GM19240 (cell line): ENCODE data around the gene SASH1.
"Not testable (repeated sequence)": the region's sequence is repeated elsewhere in the genome, so short reads cannot be mapped to it uniquely, and the experiment has no call there.

Experiments
- DNase-seq: peaks from one replicate; pipeline ENCODE4 v3.0.0; 2011; ENCODE audit warnings: low spot score; ENCODE audit not compliant: insufficient read length

The SASH1 gene

DNA sequence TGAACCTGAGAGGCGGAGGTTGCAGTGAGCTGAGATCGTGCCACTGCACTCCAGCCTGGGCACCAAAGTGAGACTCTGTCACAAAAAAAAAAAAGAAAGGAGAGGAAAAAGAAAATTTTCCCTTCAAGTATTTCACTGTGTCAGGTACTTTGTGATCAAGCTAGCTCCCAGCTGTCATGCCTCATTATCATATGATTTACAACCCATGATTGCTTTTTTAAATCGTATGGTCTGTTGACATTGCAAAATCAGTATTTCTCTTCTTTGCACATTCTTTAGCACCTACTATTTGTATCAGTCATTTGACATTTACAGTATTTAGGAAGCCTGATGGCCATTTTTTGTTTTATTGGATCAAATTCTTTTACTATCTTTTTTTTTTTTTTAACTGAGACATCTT, 22.4 kb downstream of the SASH1 start:
- no peak for DNase-seq

- no peak for DNase-seq
Observed at GRCh38 chr6:148367411-148368024, 24.9 kb downstream of the SASH1 start.

- DNase-seq, result no peak
Observed at GRCh38 chr6:148370176-148370575, 27.5 kb downstream of the SASH1 start.

DNA sequence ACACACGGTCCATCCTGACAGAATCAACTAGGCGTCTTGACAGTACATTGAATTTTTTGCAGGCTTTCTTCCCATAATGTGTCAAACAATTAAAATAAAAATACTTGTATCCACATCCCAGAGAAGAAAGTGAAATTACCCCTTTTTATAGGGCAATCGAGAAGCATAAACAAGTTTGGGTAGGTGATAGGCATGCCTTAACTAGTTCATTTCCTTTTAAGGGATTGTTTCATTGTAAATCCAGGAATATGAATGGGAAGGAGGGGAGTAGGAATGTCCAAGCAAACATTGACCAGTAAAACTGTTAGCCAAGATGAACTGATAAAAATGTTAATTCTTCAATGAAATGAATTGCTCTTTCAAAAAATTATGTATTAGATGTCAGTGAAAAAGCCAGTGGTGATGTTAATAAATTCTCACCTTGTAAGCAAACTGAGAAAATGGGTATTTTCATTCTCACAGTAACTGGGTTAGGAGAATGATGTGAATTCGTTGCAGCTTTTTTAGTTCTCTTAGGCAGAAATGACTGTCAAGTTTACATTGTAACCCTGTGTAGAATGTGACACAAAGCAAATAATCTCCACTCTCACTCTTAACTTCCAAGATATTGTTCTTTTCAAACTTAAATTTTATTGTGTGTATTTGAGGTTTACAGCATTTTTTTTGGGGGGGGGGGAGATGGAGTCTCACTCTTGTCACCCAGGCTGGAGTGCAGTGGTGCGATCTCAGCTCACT, 31.6 kb downstream of the SASH1 start:
- no peak for DNase-seq

DNA sequence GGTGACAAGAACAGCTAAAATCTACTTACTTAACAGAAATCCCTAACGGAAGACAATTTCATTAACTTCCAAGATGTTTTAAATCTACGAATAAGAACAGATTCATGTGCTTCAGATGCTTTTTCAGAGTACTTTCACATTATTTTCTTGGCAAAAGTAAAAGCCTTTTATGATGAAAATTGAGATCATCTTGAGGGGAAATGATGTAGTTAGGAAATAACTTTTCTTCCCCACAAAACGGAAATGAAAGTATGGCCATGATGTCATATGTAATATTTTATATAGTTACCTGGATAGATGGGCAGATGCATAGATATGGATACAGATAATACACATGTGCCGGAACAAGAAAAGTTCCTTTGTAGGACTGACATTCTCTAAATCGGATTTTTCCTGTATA, 32.8 kb downstream of the SASH1 start:
- DNase-seq, result no peak

DNA sequence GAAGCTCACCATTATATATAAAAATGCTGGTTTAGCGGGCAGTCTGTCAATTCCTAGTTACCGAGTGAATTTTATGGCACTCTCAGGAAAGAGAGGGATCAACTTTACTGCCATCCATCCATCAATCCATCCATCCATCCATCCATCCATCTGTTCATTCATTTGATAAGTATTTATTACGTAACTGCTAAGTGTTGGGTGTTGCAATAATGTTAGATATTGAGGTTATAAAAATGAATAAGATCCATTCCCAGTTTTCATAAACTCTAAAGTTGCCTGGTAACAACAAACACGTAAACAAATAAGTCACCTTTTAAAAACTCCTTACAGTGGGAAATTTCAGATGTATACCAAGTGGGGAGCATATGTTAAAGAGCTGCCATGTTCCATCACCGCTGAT, 36.8 kb downstream of the SASH1 start:
- DNase-seq, result no peak

GRCh38 chr6:148379966-148380713, 37.5 kb downstream of the SASH1 start:
- no peak for DNase-seq

DNA sequence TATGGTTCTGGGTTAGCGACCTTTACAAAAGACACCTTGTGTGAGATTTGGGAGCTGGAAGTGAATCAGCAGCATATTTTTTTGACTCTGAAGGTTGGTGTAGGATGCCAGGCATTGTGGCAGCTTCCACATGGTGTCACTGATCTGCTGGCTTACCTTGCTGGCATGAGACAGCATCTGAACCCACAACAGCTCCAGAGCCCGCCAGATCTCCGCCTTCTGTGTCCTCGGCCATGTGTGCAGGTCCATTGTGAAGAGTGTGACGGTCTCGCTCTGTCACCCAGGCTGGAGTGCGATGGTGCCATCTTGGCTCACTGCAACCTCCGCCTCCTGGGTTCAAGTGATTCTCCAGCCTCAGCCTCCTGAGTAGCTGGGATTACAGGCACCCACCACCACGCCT, 39.4 kb downstream of the SASH1 start:
- DNase-seq, result not testable (repeated sequence)

- no peak for DNase-seq
Observed at GRCh38 chr6:148382861-148383260, 40.2 kb downstream of the SASH1 start.

DNA sequence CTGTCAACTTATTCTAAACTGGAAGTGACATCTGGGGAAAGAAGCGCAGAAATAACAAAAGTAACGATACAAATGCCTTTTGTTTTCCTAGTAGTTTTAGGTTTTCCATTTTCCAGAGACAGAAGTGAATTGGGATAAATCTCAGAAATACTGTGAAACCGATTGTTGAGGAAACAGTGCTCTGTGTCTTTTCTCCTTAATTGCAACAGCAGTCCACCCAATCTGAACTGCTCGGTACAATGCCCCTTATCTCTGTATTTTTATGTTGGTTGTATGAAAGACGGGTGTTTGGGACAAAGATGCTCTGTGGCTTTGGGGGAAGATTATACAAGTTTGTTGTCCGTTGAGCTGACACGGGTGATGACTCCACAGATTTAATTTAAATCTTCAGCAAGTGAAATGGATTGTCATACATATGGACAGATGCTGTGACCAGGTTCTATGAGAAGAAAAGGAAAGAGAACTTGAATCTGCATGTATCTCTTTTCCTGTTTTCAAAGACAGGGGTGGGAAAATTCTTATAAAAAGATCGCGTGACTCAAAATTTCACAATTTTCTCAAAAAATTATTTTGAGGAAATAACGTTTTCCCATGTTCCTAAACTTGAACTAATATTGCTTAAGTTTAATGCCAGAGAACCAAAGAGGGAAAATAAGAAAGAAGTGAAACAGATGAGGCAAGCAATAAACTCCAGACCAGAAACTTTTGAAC, 41.2 kb downstream of the SASH1 start:
- DNase-seq, result no peak

- no peak for DNase-seq
Observed at GRCh38 chr6:148385379-148385778, 42.7 kb downstream of the SASH1 start.

GRCh38 chr6:148388521-148388920, 45.9 kb downstream of the SASH1 start:
- no peak for DNase-seq

GRCh38 chr6:148389086-148389485, 46.4 kb downstream of the SASH1 start:
- DNase-seq, result no peak

DNA sequence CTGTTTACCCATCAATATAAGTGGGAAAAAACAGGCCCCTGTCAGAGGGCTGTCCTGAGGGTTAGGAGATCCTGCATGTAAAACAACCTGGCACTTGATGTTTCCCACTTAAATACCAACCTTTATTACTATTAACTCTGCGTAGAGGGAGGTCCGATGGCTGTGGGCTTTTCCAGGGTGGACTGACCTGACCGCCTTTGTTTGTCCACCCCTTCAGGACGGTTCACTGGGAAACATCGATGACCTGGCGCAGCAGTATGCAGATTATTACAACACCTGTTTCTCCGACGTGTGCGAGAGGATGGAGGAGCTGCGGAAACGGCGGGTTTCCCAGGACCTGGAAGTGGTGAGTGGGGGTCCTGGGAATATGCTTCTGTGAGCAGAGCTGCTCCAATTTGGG, 47.3 kb downstream of the SASH1 start:
- DNase-seq, result no peak

DNA sequence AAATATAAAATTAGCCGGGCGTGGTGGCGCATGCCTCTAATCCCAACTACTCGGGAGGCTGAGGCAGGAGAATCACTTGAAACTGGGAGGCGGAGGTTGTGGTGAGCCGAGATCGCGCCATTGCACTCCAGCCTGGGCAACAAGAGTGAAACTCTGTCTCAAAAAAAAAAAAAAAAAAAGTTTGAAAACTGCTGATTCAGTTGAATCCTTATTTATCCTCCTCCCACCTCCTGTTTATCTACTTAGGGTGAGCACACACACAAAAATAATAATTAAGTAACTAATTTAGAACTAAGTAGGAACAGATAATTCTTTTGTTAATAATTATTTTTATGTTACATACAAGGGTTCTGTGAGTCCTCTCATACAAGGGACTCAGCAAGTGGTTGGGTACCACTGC, 49.5 kb downstream of the SASH1 start:
- DNase-seq, result not testable (repeated sequence)

DNA sequence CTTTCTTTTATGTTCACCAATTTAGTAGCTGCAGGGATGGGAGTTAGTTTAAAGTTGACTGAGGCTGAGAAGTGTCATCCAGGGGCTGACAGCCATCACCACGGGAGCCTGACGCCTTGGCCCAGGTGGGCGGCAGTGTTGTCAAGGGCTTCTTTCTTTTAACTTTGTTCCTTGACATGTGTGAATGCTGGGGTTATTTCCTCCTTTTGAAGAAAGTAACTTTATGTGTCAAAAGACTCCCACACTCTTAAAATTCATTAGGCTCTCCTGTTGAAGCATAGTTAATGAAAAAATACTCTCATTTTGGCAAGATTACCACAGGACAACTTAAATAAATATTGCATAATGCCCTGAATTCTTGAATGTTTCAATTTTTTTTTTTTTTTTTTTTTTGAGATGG, 50.0 kb downstream of the SASH1 start:
- no peak for DNase-seq

DNA sequence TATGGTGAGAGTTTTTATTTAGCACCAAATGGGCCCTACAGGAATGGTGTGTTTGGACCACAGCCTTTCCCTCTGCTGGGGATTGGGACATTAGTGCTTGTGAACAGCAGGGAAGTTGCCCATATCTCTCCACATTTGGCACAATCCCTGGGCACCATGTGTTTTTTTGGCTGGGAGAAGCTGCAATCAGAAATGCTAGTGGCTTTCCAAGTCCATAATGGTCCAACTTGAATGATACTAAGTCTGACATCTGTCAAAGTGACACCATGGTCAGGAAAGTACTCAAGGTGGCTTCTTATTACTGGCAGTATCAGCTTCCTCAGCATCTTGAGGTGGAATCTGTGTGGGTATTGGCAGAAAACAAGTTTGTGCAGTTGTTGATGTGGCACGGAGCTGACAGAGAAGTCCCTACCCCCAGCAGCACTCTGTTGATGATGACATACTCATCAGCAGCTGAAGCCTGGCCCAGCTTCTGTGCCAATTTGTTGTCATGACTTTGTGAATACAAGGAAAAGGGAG, 53.0 kb downstream of the SASH1 start:
- DNase-seq, result no peak

DNA sequence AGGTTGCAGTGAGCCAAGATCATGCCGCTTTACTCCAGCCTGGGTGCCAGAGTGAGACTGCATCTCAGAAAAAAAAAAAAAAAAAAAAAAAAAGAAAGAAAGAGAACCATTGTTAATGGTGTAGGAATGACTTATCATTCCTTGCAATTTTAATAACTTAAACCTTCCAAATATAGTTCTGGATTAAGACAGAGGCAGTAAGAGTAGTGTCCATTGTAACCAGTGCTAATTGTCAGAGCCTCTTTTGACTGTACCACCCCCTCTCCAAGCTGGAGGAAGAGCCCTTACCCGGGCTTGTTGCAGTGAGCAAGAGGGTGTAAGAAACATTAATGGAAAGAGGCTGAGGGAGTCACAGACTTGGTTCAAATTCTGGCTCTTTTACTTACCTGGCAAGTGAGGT, 53.8 kb downstream of the SASH1 start:
- no peak for DNase-seq

- no peak for DNase-seq
Observed at GRCh38 chr6:148396926-148397325, 54.3 kb downstream of the SASH1 start.

DNA sequence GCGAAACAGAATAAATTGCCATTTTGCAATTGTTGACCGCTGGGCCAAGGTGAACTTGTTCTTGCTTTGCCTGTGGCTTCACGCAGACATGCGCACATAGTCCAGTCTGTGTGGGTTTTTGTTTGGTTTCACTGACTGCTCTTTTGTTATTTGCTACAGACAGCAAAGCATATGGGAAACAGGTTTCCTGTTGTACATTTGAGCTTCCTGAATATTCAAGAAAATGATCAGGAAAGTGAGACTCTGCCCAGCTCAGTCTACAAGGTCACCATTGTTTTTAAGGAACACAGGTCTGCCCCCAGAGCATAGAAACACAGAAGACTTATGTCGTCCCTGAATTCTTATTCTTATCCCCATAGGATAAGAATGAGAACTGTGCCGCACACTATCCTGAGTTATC, 55.6 kb downstream of the SASH1 start:
- DNase-seq, result no peak

- no peak for DNase-seq
Observed at GRCh38 chr6:148398678-148399077, 56.0 kb downstream of the SASH1 start.

DNA sequence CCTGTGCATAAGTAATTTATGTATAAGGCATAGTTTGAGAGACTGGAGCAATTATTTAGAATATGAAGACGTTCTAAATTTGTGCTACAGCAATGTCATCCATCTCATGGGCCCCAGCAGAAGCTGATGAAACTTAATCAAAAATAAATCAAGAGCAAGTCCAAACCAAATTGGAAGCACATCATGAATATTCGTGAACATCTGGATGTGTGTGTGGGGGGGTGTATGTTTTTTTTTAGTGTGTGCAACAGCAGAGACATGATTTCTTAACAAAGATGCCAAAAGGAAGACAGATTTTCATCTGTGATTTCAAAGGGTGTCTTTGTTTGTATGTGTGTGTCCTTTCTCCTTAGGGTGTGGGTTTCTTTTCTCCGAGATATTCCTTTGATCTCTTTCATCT, 58.9 kb downstream of the SASH1 start:
- no peak for DNase-seq
